DOHH2 (cell line): Measurements from ENCODE around the gene TIMP3.

Experiments used
- EZH2phosphoT487 ChIP-seq: fragments of 200-600 bp; sonication (generic); IDR thresholded peaks from 2 replicates; pipeline ENCODE4 v1.6.1; 2017; ENCODE audit warnings: borderline replicate concordance, mild to moderate bottlenecking, antibody characterized with exemption, low read length, moderate library complexity, mixed read lengths
- TF ChIP-seq, protein P1 (sequence below): fragments of 200-600 bp; sonication (generic); IDR thresholded peaks from one replicate; pipeline ENCODE4 v1.5.1; 2014; ENCODE audit warnings: antibody characterized with exemption, mild to moderate bottlenecking, low read depth, low read length; ENCODE audit not compliant: poor library complexity, severe bottlenecking

- TF ChIP-seq, protein P1, sequence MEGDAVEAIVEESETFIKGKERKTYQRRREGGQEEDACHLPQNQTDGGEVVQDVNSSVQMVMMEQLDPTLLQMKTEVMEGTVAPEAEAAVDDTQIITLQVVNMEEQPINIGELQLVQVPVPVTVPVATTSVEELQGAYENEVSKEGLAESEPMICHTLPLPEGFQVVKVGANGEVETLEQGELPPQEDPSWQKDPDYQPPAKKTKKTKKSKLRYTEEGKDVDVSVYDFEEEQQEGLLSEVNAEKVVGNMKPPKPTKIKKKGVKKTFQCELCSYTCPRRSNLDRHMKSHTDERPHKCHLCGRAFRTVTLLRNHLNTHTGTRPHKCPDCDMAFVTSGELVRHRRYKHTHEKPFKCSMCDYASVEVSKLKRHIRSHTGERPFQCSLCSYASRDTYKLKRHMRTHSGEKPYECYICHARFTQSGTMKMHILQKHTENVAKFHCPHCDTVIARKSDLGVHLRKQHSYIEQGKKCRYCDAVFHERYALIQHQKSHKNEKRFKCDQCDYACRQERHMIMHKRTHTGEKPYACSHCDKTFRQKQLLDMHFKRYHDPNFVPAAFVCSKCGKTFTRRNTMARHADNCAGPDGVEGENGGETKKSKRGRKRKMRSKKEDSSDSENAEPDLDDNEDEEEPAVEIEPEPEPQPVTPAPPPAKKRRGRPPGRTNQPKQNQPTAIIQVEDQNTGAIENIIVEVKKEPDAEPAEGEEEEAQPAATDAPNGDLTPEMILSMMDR, result peak; percentile 62
- TF ChIP-seq EZH2phosphoT487, result no peak
Measured at GRCh38 chr22:32823024-32823730, 21.7 kb downstream of the TIMP3 start.
